Hindlimb muscle (tissue), 1 donor: ENCODE measurements around the gene MROH2A. TPM values are rescaled to one million over a fixed set of nuclear protein-coding genes. Genes with fewer than 3 reads are reported as not detected.

Source experiments
- DNase-seq: peaks from one replicate; pipeline ENCODE4 v3.0.0-alpha.2; 2013
- polyA plus RNA-seq: library from polyadenylated mRNA; unstranded; fragments of 120-200 nt; gene quantifications from one replicate; pipeline ENCODE4 v1.2.1, GENCODE V29; 2013; ENCODE audit not compliant: insufficient read length

MROH2A gene
- polyA plus RNA-seq, 1 donor, result not detected

DNA sequence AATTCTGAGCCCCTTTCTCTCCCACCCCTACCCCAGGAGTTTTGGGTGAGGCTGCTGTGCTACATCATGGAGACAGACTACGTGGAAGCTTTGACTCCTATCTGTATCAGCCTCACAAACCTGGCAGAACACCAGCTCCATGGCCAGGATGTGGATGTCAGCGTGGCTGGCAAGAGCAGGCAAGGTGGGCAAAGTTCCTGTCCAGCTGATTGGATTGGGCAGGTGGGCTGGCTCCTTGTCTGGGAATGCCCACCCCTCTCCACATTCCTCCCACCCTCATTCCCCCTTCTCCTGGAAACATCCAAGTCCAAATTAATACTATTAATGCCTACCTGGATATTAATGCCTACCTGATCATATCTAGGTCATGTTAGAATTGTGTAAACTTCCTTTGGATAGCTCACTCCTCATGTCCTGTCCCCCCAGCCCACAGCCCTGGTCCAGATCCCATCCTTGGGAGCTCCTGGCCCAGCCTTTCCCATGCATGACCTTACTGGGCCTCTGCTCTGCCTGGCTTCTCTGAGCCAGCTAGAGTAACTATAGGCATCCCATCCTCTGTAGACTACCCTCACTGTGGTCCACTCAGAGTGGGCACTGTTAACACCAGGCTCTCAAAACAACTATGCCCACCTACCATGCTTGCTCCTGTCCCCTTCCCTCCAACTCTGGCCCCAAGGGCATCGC, 24.1 kb downstream of the MROH2A start:
- DNase-seq, result no peak

DNA sequence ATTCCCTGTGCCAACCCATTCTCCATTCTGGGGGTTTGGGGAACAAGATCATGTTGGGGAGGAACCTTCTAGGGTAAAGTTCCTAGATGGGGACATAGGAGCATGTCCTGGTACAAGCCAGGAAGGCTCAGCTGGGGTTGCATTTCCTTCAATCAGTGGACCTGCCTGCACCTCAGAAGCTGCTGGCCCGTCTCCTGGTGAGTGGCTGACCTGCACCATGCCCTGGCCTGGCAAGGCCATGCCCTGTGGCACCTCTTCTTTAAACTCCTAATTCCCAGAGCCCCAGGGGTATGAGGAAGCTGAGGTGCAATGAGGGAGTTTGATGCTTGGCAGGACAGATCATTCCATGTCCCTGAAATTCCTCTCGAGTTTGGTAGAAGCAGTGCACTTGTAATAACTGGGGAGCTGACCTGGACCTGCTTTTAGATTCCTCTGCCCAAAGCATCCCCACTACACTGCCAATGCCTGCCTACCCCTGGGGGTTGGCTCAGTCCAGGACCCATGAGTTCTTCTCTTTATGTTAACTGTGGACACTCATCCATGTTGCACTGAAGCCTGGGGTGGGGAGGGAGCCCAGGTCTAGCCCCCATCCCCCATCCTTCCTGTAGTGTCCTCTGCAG, 25.3 kb downstream of the MROH2A start:
- DNase-seq, result no peak

DNA sequence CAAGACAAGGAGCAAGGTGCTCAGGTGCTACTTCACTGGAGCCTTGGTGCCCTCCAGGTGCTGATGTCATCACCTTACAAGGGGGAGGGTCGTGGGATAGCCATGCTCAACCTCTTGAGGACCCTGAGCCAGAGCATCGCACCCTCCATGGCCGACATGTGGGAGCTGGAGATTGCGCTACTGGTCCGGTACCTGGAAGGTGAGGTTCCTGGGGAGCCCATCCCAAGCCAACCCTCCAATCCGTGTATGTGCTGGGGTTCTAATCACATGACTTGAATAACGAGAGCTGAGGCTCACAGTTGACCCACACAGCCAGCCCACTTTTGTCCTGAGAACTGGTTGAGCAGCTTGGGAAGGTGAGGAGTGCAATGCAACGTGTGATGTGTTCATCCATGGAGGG, 25.9 kb downstream of the MROH2A start:
- DNase-seq, result no peak

DNA sequence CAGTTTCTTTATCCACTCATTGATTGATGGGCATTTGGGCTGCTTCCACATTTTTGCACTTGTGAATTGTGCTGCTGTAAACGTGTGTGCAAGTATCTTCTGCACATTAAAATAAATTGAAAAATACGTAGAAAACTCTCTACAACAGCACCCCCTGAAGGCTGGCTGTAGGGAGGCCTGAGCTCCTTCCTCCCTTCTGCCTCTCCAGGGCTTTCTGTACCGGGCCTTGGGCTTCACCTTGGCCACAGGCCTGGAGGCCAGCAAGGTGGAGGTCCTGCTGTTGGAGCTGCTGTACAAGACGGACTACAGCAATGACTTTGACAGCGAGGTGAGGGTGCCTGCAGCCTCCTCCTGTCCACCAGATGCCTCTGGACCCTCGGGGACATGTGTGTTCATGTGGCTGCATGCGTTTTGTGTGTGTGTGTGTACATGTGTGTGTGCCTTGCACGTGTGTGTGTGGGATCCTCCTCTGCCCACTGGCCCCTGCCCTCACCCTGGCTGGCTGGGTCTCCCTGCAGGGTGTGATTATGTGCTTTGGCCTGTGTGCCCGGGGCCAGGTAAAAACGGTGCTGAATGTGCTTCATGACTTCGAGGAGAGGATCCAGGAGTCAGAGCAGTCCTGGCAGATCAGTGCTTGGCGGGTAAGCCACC, 29.2 kb downstream of the MROH2A start:
- no peak for DNase-seq

DNA sequence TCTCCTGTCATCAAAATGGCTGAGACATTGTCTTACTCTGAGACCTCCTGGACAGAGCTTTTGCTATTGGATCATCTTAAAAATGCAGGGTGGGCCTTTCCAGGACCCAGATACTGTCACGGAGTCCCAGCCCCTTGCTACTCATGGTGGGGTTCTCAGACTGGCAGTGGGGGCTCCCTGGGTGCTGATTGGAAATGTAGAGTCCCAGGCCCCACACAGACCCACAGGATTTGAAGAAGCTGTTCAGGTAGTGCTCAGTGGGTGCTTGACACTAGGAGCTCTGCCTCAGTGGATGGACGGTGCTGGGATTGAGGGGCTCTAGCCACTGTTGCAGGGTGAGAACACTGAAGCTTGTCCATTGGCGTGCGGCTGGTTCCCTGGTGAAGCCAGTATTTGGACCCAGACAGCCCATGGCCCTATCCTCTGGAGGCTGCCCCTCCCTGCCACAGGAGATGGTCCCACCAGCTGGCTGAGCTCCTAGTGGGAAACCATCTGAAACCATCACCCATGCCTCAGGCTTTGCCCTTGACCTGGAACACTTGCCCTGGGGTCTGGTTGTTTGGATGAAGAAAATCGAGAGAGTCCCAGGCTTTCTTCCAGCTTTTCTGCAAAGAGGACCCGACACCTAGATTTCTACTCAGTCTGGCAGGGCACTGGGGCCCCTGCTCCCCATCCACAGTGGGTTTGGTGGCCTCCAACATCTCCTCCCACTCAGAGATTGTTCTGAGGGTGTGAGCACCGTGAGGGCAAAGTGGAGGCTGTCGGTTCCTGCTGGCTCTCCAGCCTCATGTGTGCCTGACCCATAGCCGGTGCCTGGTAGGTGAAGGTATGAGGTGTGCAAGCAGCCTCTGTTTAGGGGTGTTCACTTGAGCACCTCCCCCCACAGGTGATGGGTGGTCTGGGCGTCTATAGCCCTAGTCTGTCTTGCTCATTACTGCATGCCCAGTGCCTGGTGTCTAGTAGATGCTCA, 30.1 kb downstream of the MROH2A start:
- DNase-seq, result no peak

DNA sequence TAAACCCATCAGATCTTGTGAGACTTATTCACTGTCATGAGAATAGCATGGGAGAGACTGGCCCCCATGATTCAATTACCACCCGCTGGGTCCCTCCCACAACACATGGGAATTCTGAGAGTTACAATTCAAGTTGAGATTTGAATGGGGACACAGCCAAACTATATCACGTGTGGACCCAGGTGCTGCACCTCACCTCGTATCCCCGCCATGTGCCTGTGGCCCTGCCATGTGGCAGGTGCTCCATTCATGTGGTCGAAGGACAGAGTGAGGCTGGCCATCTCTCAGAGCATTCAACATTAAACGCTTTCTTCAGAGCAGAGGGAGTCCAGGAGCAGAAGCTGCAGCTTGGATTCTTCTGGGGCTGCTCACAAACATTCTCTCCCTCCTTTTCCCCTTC, 32.3 kb downstream of the MROH2A start:
- no peak for DNase-seq

DNA sequence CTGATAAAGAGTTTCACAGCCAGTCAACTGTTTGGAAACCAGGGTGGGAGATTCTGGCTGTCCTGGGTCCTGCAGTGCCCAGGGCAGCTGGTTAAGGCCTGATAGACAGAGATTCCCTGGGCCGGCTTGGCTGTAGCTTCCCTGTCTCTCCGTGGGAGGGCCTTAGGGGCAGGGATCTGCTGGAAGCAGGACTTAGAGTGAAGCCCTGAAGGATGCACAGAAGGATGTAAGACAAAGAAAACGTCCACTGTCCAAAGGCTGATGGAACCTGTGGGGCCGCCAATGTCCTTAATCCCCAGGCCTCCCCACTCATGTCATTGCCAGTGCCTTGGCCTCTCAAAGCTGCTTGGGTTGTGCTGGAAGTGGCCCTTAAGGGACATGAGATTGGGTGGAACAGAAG, 33.0 kb downstream of the MROH2A start:
- DNase-seq, result no peak

DNA sequence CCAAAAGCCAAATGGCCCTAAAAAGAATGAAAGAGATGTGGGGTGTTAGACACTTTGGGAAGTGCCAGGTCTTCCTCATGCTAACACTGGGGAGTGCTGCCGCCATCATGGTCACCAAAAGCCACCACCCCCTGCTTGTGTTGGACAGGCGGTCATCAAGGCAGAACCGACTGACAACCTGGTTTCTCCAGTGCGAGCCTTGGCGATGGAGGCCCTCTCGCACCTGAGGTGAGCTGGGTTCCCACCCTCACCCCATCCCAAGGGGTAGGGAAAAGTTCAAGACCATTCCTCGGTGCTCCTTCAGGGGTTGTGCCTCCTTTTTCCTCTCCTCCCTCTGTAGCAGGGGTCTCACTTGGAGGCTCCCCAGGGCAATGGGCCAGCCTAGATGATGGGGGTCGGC, 33.6 kb downstream of the MROH2A start:
- DNase-seq, result no peak

DNA sequence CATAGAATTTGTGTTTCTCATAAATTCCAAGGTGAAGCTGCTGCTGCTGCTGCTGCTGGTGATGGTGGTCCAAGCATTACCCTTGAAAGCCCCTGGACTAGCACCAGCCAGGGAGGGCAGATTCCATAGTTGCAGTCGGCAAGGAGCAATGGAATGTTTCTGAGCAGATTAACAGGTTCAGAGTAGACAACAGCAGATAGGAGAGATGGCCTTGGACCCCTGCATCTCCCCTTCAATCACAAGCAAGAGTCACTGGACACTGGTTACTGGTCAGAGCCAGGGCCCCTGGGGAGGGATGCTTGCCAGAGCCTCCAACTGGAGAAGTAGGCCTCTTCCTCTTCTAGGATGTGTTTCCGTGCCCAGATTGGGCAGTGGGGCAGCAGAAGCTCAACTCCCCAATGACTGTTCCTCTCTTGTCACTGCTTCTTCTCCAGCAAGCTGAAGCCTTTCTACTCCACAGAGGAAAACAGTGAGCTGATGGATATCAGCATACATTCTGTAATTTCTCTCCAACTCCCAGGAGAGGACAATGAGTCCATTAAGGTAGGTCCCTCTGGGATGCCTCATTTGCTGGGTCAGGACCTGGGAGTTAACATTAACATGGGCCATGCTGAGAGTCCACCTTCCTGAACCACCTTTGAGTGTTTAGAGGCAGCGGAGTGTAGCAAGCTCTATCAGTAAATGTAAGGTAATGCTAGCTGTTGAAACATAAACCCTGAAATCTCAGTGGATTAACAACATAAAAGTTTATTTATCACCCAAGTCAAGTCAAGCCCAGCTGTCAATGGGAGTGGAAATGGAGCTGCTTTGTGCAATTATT, 35.3 kb downstream of the MROH2A start:
- no peak for DNase-seq

DNA sequence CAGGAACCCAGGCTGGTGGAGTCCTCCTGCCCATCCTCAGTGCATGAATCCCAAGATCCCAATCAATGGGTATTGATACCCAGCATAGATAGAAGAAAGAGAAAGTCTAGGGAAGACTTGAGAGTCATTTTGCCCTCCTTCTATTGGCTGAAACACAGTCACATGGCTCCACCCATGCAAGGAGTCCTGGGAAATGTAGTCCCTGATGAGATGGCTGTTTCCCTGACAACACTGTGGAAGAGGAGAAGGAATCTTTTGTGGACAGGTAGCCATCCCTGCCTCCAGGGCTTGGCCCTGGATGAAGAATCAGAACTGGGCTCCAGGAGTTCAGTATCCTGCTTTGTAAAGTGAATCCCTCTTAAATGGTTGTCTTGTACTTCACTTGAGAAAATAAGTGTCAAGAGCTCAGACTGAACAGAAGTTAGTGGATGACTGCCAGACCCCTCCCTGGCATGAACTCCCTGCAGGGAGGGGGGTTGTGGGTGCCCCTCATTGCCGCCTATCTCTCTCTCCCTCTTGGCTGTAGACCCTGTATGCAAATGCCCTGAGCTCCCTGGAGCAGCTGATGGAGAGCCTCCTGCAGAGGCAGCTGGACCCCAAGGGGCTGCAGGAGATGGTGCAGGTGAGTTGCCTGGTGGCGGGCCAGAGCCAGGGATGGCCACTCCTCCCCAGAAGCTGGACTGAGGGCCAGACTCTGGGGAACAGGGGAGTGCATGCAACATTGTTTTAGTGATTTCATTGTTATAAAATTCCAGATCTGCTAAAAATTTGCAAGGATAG, 36.1 kb downstream of the MROH2A start:
- no peak for DNase-seq

DNA sequence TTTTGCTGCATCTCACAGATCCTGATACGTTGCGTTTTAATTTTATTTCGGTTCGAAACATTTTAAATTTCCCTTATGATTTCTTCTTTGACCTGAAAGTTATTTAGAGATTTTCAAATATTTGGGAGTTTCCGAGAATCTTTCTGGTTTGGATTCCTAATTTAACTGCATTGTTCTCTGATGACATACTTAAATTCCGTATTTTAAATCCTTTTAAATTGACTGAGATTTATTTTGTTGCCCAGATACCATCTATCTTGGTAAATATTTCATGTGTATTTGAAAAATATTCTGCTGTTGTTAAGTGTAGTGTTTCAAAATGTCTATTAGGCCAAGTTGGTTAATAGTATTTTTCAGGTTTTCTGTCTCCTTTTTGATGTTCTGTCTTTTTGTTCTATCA, 37.7 kb downstream of the MROH2A start:
- DNase-seq, result no peak

DNA sequence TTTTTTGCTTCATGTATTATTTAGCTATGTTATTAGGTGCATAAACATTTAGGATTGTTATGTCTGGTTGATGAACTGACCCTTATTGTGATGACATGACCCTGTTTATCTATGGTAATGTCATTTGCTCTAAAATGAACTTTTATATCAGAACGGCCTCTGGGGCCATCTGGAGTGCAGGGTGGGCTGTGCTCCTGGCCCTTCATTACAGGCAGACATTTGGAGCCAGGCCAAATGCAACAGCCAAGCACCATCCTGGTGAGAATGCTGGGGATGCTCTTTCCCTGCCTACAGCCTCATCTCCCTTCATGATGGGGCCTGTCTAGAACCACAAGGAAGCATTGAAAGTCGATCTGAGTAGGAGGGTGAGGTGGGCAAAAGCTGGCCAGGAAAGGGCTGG, 38.2 kb downstream of the MROH2A start:
- no peak for DNase-seq

DNA sequence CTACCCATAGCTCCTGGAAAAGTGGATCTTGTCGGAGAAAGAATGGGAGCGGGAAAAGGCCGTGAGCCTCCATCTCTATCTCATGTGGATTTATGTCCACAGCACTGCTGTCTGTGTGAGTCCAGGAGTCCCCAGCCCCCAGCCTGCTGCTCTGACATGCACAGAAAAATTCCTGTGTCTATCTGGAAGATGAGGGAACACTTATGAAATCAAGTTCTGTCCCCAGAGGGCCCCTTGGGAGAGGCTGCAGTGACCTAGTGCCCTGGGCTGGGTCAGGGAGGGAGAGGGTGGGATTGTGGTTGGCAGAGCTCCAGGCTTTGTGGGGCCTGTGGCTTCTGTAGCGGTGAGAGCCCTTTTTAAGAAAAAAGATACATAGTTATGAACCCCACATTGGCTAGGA, 38.6 kb downstream of the MROH2A start:
- DNase-seq, result no peak

DNA sequence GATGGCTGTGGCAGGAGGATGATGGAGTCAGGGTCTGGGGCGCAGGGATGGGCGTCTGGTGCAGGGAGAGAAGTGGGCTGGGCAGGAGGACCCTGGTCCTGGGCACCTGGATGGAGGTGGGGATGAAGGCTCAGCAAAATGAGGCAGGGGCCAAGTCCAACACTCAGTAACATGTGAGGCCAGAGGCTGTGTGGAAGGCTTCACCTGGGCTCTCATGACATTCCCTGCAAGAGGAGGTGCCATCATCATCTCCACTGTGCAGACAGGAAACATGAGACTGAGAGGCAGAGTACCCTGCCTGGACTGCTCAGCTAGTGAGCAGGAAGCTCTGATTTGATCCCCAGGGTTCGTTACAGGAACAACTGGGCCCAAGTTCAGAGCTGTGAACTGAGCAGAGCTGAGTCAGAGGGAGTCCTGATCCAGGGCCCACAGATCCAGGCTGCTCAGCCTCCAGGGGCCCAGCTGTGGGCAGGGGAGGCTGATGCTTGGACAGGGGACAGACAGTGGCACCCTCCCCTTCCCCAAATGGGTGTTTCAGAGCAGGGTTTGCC, 39.3 kb downstream of the MROH2A start:
- no peak for DNase-seq

DNA sequence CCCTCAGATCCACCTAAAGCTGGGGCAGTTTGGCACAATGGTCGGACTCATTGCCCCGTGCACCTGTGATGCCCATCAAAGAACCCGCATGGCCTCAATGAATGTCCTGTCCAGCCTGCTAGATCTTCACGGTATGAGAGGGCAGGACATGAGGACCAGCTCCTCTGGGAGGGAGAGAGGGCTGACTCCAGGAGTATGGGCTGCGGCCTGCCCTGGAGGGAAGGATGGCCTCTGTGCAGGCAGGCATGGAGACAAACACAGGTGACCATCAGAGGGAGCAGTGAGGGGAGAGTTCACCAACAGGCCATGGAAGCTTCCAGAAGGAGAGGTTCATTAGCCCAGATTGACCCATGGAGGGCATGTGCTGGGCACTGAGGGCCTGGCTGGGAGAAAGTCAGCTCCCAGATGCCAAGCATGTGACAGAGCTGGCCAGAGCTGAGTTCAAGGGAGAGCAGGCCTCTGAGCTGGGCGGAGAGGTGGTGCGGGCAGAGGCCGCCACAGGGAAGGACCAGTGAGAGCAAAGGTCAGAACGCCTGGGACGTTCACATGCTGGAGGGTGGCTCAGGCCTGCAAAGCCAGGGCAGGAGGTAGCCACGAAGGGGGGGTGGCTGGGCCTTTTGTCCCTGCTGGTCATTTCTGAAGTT, 40.0 kb downstream of the MROH2A start:
- no peak for DNase-seq

DNA sequence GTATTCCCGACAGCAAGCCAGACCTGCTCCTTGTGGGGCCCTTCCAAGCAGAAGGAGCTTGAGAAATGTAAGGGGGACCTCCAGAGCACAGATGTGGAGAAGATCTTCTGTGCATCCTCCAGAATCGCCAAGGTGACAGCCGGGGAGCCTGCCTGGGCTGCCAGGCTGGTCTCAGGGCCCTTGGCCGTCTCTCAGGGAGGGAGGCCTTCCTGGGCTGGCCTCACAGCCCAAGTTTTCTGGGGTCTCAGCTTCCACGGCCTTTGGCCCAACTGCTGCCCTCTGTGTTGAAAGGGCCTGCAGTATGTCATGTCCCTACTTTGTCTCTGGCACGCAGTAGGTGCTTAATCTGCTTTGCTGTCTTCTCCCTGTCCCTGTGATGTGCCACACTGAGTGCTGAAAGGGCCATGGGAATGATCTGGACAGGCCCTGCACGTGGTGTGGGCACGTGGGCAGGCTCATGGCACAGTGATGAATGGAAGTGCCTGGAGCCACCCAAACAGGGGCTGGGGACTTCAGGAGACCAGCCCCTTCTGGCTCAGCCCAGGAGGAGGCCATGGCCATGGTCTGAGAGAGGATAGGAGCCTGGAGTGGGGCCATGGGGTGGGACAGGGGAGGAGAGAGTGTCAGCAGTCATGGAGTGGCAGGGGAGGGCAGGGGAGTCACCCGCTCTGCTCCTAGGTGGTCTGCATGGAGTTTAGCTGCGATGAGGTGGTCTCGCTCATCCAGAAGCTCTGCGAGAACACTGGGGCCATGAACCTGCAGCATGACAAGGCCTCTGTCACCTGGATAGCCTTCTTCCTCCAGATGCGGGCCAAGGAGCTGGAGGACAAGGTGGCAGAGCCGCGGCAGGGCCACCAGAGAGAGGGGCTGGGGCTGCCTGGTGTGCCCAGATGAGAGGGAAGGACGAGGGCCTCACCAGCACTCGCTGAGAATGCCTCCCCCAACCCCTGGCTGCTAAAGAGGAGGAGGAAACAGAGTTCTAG, 40.8 kb downstream of the MROH2A start:
- no peak for DNase-seq

DNA sequence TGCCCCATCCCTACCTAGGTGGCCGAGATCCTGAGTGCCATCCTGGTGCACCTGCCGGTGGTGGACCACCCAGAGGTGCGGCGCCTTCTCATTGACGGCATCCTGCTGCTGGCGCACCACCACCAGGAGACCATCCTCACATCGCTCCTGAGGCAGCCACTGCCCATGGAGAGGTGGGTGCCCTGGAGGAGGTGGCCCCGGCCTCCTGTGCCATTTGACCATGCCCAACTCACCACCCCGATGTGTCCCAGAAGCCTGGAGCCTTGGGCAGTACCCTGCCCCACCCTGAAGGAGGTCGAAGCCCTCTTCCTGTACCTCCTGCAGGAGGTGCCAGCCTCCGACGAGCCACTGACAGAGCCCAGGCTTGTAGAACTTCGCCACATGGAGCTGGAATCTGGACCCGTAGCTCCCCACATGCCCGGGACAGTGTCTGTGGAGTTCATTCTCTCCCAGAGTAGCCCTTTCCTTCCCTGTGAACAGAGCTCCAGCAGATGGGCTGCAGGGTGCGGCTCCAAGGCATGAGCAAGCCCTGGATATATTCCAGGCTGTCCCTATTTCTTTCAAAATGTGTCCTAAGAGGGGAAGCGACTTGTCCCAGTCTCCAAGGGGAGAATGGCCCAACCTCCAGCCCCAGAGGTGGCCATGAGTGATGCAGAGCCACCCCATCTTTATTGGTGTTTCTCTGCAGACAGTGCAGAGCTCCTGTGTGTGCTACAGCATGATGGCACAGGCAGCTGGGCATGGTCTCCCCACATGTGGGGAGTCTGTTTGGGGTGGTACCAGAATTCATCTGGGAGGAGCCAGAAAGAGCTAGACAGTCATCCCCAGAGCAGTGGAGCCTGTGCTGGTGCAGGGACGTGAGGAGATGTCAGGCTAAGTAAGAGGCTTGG, 42.0 kb downstream of the MROH2A start:
- no peak for DNase-seq

DNA sequence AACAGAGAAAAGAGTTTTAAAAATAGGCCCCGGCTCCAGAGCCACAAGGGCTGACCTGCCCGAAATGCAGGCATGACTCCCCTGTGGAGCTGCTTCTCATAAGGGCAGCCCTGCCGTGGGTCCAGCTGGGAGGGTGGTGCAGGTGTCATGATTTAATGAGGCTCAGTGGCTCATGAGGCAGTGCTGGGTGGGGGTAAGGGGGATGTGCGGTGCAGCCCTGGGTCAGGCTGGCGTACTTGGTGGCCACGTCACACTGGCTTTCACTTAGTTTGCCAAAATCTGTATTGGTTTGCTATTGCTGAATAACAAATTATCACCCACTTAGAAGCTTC, 42.6 kb downstream of the MROH2A start:
- DNase-seq, result no peak
